NCI-H446 (cell line): ENCODE measurements around the gene COX4I2.

Source experiments
- DNase-seq, 2 experiments: peaks; one replicate each; lab custom pipeline; 2025; lab: John Stamatoyannopoulos, UW

COX4I2 gene

DNA sequence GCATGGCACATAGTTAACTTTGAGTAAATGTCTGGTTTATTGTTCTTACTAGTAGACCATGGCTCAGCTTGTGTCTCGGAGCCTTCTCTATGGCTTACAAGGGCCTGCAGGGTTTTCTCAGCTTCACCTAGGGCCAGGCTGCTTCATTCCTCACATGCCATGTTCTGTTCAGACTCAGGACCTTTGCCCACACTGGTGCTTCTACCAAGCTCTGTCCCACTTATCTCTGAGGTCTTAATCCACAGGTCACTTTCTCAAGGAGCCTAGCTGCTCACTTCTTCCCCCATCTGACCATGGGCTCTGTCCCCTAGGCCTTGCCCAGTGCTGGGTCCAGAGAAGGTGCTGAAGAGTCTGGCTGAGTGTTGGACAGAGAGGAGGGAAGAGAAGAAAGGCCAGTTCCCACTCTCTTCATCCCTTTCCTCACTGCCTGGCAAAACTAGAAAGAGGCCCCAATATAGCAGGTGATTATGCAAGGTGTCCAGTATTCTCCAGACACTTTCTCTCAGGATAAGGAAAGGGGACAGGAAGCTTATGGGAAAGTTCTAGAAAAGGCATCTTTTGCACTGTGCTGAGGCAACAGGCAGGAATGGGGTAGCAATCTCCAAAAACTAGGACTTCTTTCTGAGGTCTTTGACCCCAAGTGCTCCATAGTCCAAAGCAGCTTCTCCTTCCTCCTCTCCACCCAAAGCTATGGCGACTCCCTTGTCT, 40.0 kb downstream of the COX4I2 start:
- no peak for DNase-seq

- no peak for DNase-seq
These were observed 41.0 kb downstream of the COX4I2 start for GRCh38 chr20:31678389-31679356.

DNA sequence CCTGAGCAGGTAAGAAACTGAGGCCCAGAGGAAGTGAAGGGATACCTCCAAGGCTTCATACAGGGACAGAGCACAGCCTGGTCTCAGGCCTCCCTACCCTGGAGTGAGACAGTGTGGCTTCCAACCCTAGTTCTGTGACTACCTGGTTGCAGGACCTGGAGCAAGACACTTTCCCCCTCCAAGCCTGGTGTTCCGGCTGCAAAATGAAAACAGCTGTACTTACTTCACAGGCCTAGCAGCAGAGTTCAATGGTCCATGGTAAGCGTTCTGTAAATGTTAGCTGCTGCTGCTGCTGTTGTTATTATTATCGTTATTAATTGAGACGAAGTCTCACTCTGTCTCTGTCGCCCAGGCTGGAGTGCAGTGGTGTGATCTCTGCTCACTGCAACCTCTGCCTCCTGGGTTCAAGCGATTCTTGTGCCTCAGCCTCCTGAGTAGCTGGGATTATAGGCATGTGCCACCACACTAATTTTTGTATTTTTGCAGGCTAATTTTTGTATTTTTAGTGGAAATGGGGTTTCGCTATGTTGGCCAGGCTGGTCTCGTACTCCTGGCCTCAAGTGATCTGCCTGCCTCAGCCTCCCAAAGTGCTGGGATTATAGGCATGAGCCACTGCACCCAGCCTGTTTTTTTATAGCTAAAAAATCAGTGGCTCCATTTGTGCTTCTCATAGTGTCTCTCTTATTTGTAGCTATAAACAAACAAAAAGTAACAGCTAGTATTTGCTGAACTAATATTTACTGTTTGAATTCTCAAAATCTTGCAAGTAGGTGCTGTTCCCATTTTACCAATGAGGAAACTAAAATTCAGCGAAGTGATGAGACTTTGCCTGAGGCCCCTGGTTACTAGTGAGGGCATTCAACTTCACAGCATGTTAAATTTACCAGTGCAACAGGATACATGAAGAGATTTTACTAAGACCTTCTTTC, 41.9 kb downstream of the COX4I2 start:
- DNase-seq, result no peak

GRCh38 chr20:31680286-31681127, 42.8 kb downstream of the COX4I2 start:
- no peak for DNase-seq

DNA sequence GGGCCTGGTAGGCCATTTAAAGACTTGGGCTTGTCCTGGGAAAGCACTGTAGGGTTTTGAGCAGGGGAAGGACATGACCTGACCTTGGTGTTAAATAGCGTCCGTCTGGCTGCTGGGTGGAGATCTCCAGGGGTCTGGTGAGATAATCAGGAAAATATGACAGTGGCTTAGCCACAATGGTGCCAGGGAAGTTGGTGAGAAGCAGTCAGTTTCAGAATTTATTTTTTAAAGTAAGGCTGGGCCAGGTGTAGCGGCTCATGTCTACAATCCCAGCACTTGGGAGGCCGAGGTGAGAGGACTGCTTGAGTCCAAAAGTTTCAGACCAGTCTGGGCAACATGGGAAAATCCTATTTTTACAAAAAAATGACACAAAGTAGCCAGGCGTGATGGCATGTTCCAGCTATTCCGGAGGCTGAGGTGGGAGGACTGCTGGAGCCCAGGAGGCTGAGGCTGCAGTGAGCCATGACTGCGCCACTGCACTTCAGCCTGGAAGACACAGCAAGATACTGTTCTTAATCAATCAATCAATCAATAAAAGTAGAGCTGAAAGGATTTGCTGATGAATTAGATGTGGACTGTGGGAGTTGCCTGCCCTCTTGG, 43.5 kb downstream of the COX4I2 start:
- no peak for DNase-seq

DNA sequence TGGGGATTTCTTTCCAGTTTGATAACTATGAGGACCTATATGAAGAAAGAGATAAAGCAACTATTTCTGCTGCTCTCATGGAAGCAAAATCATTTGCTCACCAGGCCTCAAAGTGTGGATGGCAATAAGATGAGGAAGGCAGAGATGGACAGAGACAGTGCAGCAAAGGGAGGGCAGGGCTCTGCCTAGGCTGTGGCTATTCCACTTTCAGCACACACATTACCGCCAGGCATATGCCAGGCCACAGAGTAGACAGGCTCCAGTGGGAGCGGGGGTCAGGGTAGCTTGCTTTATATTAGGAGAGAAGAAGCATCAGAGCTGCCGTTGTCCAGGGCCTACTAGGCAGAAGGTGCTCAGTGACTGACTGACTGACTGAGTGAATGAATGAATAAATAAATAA, 44.1 kb downstream of the COX4I2 start:
- DNase-seq, result no peak

DNA sequence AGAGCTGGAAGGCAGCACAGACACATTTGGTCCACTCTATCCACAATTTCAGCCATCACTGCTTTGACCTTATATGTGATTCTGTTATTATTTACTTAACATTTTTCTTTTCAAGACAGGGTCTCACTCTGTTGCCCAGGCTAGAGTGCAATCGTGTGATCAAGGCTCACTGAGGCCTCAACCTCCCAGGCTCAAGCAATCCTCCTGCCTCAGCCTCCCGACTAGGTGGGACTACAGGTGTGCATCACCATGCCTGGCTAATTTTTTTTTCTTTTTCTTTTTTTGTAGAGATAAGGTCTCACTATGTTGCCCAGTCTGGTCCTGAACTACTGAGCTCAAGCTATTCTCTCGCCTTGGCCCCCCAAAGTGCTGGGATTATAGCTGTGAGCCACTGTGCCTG, 44.6 kb downstream of the COX4I2 start:
- no peak for DNase-seq

DNA sequence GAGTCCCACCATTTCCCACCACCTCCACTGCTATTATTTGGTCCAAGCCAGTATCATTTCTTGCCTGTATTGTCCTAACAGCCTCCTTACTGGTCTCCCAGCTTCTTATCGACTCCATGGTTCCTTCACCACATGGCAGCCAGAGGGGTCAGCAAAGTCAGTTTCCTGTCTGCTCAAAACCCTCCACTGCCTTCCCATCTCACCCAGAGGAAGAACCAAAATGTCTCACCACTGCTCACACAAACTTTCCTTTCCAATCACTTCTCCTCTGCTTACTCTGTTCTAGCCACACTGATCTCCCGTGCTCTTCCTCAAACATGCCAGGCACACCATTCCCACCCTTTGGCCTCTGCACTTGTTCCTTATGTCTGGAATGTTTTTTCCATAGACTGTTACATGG, 45.2 kb downstream of the COX4I2 start:
- DNase-seq, result no peak

DNA sequence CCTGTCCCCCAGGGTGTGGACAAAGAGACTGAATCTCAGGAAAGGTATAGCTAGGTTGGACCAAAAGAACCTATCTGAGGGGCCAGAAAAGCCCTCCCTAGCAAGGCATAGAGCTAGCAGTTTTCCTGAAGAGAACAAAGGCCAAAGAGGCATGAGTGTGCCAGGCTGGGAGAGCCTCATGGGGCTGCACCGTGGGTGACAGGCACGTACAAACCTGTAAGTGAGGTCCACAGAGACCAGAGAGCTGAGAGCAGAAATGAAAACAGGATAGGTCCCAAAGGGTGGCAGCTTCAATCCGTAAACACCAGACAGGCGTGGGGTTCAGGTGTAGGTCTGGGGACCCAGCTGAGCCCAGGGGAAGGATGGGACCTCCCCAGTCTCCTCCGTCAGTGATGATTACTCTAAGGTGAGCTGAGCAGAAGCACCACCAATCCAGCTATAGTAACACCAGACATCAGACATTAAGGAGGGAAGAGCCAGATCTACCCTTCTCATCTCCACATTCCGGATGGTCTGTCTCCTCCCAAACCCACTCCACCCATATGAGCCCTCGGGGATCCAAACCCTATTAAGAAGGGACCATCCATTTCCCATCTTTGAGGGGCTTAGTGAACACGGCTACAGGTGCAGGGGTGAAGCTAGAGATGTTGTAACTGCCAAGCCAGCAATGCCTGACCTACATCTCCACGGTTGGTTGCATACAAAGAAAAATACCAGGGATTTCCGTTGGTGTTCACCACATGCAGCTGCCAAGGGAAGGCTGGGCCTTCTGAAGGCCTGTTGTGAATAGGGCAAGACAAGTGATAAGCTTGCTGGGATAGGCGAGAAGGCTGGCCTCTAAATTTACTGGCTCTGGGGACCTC, 46.7 kb downstream of the COX4I2 start:
- DNase-seq, result no peak

- DNase-seq, result no peak
These were observed 48.3 kb downstream of the COX4I2 start for GRCh38 chr20:31685853-31686643.

DNA sequence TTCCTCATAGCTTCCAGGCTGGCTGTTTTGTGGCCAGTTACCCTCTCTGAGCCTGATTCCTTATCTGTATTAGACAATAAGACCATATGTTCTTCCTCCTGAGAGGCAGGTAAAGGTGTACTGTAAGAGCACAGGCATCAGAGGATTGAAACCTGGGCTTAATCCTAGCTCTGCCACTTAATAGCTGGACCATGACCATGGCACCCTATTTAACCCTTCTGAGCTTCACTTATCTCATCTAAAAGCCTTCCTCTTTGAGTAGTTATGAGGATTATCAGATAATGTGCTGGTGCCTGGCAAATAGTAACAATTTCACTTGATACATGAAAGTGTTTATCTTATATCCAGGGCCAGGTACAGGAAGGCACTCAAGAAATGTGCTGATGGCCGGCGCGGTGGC, 50.1 kb downstream of the COX4I2 start:
- DNase-seq, result no peak

DNA sequence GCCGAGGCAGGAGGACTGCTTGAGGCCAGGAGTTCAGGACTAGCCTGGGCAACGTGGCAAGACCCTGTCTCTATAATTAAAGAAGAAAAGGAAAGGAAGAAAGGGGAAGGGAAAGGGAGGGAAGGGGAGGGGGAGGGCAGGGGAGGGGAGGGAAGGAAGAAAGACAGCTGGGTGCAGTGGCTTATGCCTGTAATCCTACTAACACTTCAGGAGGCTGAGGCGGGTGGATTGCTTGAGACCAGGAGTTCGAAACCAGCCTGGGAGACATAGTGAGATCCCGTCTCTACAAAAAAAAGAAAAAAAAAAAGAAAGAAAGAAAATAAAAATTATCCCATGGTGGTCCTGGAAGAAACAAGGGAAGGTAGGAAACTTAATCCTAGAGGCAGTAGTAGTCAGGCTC, 51.4 kb downstream of the COX4I2 start:
- DNase-seq, result no peak

GRCh38 chr20:31690124-31690666, 52.5 kb downstream of the COX4I2 start:
- DNase-seq, result no peak

DNA sequence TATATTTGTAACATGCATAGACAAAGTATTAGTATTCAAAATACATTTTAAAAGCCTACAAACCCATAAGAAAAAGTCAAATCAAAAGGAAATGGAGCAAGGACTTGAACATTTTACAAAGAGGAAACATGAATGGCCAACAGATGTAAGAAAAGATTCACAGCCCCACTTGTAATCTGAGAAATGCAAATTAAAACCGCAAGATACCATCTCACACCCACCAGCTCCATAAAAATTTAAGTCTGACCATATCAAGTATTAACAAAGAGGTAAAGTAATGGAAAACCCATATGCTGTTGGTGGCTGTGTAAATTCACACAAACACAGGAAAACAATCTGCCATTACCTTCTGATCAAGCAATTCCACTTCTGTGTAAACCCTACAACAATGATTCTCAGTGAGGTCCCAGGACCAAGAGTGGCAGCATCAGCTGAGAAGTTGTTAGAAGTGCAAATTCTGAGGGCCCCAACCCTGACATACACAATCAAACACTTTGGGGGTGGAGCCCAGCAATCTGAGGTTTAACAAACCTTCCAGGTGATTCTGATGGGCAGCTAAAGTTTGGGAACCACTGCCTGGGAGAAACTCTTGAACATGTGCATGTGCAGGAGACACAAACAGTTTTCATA, 54.0 kb downstream of the COX4I2 start:
- no peak for DNase-seq

- no peak for DNase-seq
These were observed 55.7 kb downstream of the COX4I2 start for GRCh38 chr20:31693402-31693801.

- peak in 1 of 2 experiments; percentile 58 for DNase-seq
These were observed 56.4 kb downstream of the COX4I2 start for GRCh38 chr20:31693987-31694661.
